HL-60 (cell line): ENCODE data around the gene SORD.

ENCODE experiments used
- GABPA ChIP-seq: IDR thresholded peaks from 2 replicates; pipeline ENCODE4 v1.6.1; 2012; ENCODE audit warnings: low read depth
- POLR2AphosphoS5 ChIP-seq: IDR thresholded peaks from 2 replicates; pipeline ENCODE4 v1.6.1; 2012; ENCODE audit warnings: low read depth
- REST ChIP-seq: IDR thresholded peaks from 2 replicates; pipeline ENCODE4 v1.6.1; 2012; ENCODE audit warnings: low read depth; ENCODE audit not compliant: insufficient replicate concordance
- TF ChIP-seq, protein P1 (sequence below): IDR thresholded peaks from one replicate; pipeline ENCODE4 v1.5.1; 2011; ENCODE audit warnings: low read length, control low read depth, inconsistent platforms; ENCODE audit not compliant: insufficient read depth

DNA sequence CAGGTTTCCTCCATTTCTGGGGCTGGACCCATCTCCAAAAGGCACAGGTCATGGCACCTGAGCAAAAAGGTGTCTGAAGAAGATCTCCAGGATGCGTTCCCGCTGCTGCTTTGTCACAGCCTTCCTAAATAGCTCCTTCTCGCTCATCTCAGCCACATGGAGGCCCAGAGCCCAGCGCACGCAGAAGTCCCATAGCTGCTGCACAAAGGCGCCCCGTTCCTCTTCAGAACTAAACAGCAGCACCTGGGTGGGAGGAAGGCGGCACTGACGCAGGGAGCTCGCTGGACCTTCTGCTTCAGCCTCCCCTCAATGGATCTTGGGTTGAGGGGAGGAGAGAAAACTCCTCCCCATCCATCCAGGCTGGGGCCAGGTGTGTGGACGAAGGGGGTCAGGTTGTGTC is 82.6 kb downstream of the SORD start:
- TF ChIP-seq, protein P1, sequence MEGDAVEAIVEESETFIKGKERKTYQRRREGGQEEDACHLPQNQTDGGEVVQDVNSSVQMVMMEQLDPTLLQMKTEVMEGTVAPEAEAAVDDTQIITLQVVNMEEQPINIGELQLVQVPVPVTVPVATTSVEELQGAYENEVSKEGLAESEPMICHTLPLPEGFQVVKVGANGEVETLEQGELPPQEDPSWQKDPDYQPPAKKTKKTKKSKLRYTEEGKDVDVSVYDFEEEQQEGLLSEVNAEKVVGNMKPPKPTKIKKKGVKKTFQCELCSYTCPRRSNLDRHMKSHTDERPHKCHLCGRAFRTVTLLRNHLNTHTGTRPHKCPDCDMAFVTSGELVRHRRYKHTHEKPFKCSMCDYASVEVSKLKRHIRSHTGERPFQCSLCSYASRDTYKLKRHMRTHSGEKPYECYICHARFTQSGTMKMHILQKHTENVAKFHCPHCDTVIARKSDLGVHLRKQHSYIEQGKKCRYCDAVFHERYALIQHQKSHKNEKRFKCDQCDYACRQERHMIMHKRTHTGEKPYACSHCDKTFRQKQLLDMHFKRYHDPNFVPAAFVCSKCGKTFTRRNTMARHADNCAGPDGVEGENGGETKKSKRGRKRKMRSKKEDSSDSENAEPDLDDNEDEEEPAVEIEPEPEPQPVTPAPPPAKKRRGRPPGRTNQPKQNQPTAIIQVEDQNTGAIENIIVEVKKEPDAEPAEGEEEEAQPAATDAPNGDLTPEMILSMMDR, result no peak
- no peak for TF ChIP-seq POLR2AphosphoS5
- no peak for TF ChIP-seq GABPA
- no peak for TF ChIP-seq REST
